GM19452 (cell line): ENCODE data around the gene ZC3H7A.
"Not testable (repeated sequence)": the region's sequence is repeated elsewhere in the genome, so short reads cannot be mapped to it uniquely, and the experiment has no call there.

Experiments
- ATAC-seq: cut with Tn5 transposase; IDR thresholded peaks from one replicate; pipeline ENCODE4 v1.9.1; 2021; ENCODE audit not compliant: unreplicated experiment

Gene ZC3H7A, protein sequence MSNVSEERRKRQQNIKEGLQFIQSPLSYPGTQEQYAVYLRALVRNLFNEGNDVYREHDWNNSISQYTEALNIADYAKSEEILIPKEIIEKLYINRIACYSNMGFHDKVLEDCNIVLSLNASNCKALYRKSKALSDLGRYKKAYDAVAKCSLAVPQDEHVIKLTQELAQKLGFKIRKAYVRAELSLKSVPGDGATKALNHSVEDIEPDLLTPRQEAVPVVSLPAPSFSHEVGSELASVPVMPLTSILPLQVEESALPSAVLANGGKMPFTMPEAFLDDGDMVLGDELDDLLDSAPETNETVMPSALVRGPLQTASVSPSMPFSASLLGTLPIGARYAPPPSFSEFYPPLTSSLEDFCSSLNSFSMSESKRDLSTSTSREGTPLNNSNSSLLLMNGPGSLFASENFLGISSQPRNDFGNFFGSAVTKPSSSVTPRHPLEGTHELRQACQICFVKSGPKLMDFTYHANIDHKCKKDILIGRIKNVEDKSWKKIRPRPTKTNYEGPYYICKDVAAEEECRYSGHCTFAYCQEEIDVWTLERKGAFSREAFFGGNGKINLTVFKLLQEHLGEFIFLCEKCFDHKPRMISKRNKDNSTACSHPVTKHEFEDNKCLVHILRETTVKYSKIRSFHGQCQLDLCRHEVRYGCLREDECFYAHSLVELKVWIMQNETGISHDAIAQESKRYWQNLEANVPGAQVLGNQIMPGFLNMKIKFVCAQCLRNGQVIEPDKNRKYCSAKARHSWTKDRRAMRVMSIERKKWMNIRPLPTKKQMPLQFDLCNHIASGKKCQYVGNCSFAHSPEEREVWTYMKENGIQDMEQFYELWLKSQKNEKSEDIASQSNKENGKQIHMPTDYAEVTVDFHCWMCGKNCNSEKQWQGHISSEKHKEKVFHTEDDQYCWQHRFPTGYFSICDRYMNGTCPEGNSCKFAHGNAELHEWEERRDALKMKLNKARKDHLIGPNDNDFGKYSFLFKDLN

GRCh38 chr16:11797166-11797956 is at the start of gene ZC3H7A:
Gene ZC3H7A, minus strand, starts transcription at chr16:11797258. Its CDS starts 14,904 bp downstream, at chr16:11782354.
- peak; percentile 91 for ATAC-seq

GRCh38 chr16:11844499-11844898 is 47.4 kb upstream of the ZC3H7A start:
- ATAC-seq: no peak

DNA sequence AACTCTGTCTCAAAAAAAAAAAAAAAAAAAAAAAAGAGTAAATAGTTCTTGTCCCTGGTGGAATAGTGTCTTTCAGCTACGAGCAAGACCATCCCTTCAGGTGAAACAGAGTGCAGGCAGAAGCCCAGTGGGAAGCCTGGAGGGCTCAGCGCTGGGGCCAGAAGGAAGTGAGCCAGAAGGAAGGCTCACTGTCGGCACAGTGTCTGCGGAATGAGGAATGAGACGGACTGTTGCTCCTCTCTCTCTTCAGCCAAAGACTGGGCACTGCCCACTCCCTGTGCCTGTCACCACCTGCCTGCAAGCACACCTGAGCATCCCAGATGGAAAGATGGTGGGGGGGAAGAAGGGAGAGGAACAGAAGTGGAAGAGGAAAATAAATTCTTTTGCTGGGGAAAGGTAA is 46.8 kb upstream of the ZC3H7A start:
- no peak for ATAC-seq

DNA sequence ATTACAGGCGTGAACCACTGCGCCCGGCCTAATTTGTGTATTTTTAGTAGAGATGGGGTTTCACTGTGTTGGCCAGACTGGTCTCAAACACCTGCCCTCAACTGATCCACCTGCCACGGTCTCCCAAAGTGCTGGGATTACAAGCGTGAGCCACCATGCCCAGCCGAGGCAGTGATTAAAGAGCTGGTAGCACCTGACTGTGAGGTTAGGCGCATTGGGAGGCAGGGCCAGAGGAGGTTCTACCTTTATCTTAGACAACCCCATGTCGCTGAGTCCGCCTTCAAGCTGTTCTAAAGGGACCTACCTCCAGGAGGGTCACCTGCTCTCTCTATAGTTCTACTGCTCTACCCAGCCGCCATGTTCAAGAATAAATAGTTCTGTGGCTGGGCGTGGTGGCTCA is 46.1 kb upstream of the ZC3H7A start:
- no peak for ATAC-seq

DNA sequence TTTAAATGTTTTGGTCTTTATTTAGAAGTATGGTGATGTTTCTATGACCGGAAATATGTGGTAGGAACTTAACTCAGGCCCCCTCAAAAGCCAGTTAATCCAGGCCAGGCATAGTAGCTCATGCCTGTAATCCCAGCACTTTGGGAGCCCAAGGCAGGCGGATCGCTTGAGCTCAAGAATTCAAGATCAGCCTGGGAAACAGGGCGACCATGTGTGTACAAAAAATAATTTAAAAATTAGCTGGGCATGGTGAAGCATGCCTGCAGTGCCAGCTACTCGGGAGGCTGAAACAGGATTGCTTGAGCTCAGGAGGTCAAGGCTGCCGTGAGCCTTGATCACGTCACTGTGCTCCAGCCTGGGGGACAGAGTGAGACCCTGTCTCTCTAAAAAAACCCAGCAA is 44.0 kb upstream of the ZC3H7A start:
- ATAC-seq: no peak

GRCh38 chr16:11836650-11837244 is 39.7 kb upstream of the ZC3H7A start:
- ATAC-seq: no peak

- no peak for ATAC-seq
These were observed 39.0 kb upstream of the ZC3H7A start for GRCh38 chr16:11835891-11836649.

DNA sequence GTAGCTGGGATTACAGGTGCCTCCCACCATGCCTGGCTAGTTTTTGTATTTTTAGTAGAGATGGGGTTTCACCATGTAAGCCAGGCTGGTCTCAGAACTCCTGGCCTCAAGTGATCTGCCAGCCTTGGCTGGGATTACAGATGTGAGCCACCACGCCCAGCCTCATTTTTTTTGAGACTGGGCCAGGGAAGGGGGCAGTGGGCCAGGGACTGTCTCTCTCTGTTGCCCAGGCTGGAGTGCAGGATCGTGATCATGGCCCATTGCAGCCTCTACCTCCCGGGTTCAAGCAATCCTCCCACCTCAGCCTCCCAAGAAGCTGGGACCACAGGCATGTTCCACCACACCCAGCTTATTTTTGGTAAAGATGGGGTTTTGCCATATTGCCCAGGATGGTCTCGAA is 38.3 kb upstream of the ZC3H7A start:
- no peak for ATAC-seq

- no peak for ATAC-seq
These were observed 37.1 kb upstream of the ZC3H7A start for GRCh38 chr16:11833951-11834695.

GRCh38 chr16:11828696-11829095 is 31.6 kb upstream of the ZC3H7A start:
- no peak for ATAC-seq

GRCh38 chr16:11825520-11826165 is 28.6 kb upstream of the ZC3H7A start:
- ATAC-seq: not testable (repeated sequence)

DNA sequence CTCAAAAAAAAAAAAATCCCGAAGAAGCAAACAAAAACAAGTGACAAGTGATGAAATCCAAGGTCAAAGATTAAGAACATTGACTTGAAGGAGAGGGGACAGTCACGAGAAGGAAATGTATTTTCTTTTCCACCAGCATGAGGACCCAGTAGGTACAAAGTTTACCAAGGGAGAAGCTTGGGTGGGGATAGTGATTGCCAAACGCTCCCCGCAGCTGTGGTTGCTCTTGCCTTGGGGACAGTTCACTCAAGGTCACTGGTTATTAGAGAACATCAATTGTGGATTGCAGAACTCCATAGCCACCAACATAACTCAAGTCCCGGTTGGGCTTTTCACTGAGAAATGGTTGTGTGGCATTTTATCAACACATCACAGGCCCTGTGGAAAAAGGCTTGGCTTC is 27.3 kb upstream of the ZC3H7A start:
- no peak for ATAC-seq

- not testable (repeated sequence) for ATAC-seq
These were observed 26.6 kb upstream of the ZC3H7A start for GRCh38 chr16:11823645-11824044.

DNA sequence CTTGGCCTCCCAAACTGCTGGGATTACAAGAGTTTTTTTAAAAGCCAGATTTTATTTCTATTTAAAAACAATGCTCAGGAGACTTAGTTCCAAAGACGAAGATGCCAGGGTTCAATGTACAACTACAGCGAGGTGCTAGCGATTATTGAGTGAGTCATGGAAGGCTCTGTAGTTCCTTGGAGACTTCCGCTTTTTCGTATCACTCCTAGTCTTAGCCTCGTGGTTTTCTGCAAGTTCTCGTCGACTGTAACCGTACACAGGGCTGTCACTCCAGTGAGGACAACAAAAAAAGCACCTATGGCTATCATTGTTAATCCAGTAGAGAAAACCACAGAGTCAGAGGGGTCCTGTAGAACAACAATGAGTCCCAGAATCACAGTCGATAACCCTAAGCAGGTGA is 22.7 kb upstream of the ZC3H7A start:
- ATAC-seq: no peak

DNA sequence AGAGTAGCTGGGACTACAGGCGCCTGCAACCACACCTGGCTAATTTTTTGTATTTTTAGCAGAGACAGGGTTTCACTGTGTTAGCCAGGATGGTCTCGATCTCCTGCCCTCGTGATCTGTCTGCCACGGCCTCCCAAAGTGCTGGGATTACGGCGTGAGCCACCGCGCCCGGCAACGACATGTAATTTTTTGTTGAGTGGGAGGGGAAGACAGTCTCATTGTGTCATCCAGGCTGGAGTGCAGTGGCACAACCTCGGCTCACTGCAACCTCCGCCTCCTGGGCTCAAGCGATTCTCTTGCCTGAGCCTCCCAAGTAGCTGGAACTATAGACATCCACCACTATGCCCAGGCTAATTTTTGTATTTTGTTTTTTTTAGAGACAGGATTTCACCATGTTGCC is 21.9 kb upstream of the ZC3H7A start:
- ATAC-seq: not testable (repeated sequence)

DNA sequence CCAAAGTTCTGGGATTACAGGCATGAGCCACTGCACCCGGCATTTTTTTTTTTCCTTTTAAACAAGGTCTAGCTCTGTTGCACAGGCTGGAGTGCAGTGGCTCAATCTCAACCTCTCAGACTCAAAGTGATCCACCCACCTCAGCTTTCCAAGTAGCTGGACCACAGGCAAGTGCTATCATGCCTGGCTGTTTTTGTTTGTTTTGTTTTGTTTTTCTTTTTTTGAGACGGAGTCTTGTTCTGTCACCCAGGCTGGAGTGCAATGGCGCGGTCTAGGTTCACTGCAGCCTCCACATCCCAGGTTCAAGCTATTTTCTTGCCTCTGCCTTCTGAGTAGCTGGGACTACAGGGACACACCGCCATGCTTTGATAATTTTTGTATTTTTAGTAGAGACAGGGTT is 19.1 kb upstream of the ZC3H7A start:
- no peak for ATAC-seq

GRCh38 chr16:11814800-11815199 is 17.7 kb upstream of the ZC3H7A start:
- ATAC-seq: not testable (repeated sequence)

- ATAC-seq: no peak
These were observed 9.7 kb upstream of the ZC3H7A start for GRCh38 chr16:11806721-11807120.

GRCh38 chr16:11805556-11805955 is 8.5 kb upstream of the ZC3H7A start:
- no peak for ATAC-seq
